Measurements from ENCODE around the gene PRPSAP1.

DNA sequence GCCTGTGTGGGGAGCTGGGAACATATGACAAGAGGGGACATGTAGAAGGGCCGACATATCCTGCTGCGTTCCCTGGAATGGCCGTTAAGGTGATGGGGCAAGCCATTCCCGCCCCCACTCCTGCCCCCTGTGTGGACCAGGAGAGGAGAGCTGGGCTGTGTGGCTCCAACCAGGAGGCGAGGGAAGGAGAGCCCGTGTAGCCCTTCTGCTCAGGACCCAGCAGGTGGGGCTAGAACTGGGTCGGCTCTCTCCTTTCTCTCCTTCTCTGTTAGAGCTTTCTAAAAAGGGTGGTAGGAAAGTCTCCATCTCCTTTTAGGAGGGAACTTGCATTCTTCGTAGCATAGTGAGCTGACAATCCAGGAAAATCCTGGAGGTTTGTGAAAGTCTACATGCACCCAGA lies 43.5 kb upstream of the PRPSAP1 start:
- TF ChIP-seq, protein P1, sequence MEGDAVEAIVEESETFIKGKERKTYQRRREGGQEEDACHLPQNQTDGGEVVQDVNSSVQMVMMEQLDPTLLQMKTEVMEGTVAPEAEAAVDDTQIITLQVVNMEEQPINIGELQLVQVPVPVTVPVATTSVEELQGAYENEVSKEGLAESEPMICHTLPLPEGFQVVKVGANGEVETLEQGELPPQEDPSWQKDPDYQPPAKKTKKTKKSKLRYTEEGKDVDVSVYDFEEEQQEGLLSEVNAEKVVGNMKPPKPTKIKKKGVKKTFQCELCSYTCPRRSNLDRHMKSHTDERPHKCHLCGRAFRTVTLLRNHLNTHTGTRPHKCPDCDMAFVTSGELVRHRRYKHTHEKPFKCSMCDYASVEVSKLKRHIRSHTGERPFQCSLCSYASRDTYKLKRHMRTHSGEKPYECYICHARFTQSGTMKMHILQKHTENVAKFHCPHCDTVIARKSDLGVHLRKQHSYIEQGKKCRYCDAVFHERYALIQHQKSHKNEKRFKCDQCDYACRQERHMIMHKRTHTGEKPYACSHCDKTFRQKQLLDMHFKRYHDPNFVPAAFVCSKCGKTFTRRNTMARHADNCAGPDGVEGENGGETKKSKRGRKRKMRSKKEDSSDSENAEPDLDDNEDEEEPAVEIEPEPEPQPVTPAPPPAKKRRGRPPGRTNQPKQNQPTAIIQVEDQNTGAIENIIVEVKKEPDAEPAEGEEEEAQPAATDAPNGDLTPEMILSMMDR (IDR thresholded peaks at IDR 0.05), result no peak
- TF ChIP-seq POLR2AphosphoS5 (IDR thresholded peaks at IDR 0.05; ENCODE audit: low read depth, low read length) (no peak), SIN3A (IDR thresholded peaks at IDR 0.05; ENCODE audit: borderline replicate concordance, insufficient read depth, low read depth, low read length) (no peak), TCF7L2 (IDR thresholded peaks at IDR 0.05; ENCODE audit: low read depth, low read length) (no peak)
- TF ChIP-seq, protein P2, sequence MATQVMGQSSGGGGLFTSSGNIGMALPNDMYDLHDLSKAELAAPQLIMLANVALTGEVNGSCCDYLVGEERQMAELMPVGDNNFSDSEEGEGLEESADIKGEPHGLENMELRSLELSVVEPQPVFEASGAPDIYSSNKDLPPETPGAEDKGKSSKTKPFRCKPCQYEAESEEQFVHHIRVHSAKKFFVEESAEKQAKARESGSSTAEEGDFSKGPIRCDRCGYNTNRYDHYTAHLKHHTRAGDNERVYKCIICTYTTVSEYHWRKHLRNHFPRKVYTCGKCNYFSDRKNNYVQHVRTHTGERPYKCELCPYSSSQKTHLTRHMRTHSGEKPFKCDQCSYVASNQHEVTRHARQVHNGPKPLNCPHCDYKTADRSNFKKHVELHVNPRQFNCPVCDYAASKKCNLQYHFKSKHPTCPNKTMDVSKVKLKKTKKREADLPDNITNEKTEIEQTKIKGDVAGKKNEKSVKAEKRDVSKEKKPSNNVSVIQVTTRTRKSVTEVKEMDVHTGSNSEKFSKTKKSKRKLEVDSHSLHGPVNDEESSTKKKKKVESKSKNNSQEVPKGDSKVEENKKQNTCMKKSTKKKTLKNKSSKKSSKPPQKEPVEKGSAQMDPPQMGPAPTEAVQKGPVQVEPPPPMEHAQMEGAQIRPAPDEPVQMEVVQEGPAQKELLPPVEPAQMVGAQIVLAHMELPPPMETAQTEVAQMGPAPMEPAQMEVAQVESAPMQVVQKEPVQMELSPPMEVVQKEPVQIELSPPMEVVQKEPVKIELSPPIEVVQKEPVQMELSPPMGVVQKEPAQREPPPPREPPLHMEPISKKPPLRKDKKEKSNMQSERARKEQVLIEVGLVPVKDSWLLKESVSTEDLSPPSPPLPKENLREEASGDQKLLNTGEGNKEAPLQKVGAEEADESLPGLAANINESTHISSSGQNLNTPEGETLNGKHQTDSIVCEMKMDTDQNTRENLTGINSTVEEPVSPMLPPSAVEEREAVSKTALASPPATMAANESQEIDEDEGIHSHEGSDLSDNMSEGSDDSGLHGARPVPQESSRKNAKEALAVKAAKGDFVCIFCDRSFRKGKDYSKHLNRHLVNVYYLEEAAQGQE (IDR thresholded peaks at IDR 0.05; ENCODE audit: insufficient read depth in 1 of 2, low read depth in 2 of 2, low read length in 1 of 2), result no peak
